C4-2B (cell line): ENCODE measurements around the gene RFNG.

Source experiments
- CTCF ChIP-seq: fragments of 450-650 bp; conservative IDR thresholded peaks from 2 replicates; pipeline ENCODE4 v1.5.1; 2017; ENCODE audit warnings: mild to moderate bottlenecking
- ZFX ChIP-seq: fragments of 450-650 bp; IDR thresholded peaks from 2 replicates; pipeline ENCODE4 v1.6.1; 2017

DNA sequence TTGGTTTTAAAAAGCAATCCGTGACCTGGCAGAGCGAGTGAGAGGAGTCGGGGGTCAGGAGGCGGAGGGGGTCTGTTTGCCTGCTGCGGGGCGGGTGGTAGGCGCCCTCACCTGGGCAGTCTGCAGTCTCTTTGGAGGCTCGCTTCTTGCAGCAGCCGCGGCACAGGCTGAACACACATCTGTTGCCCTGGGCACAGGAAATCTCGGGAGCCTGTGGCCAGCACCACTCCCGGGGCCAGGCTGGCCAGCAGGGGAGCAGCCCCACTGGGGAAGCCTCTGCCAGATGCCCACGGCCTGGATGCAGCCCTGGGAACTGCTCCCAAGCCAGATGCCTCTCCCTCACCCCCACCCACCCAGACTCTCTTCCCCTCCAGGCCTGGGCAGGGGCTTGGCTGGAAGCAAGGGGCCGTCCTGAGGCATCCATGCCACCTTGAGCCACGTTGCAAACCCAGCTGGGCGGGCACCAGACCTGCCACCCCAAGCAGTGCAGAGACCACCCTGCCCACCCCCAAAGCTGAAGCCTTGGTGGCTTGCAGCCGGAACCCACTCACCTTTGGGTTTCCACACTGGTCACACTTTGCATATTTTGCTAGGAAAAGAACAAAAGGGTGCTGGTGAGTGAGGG lies 6.7 kb upstream of the RFNG start:
- no peak for TF ChIP-seq CTCF
- no peak for TF ChIP-seq ZFX
